Mesothelial cell of epicardium (in vitro differentiated cells): ENCODE results near the gene ANKRD1. TPM values are rescaled to one million over a fixed set of nuclear protein-coding genes. Genes with fewer than 3 reads are reported as not detected.

Experiments used
- DNase-seq, 2 experiments: peaks; one replicate each; pipeline ENCODE4 v3.0.0; 2021; ENCODE audit warnings: low spot score in 2 of 2; ENCODE audit not compliant: unreplicated experiment in 2 of 2
- H3K27ac Mint-ChIP-seq: 2 replicates; pipeline ENCODE4 v1.8.0; 2021; ENCODE audit warnings: mixed read lengths
- H3K27me3 Mint-ChIP-seq: 2 replicates; pipeline ENCODE4 v1.8.0; 2021; ENCODE audit warnings: low read depth, mixed read lengths
- H3K36me3 Mint-ChIP-seq: 2 replicates; pipeline ENCODE4 v1.8.0; 2021; ENCODE audit warnings: mixed read lengths
- H3K4me1 Mint-ChIP-seq: 2 replicates; pipeline ENCODE4 v1.8.0; 2021; ENCODE audit warnings: mixed read lengths
- H3K4me3 Mint-ChIP-seq: 2 replicates; pipeline ENCODE4 v1.8.0; 2021; ENCODE audit warnings: mild to moderate bottlenecking, moderate library complexity, mixed read lengths
- H3K9me3 Mint-ChIP-seq: 2 replicates; pipeline ENCODE4 v1.8.0; 2021; ENCODE audit warnings: mixed read lengths
- CTCF ChIP-seq: fragments of 200-600 bp; sonication (generic); IDR thresholded peaks from one replicate; pipeline ENCODE4 v1.5.0; 2021; ENCODE audit warnings: antibody characterized with exemption; ENCODE audit not compliant: unreplicated experiment
- total RNA-seq: library from RNA; stranded (reverse); gene quantifications from 3 replicates; pipeline ENCODE4 v1.2.1, GENCODE V29; 2021

Gene ANKRD1
- 5.1 to 5.2 TPM (median 5.2 TPM) in 3 replicates for total RNA-seq

- H3K27me3 Mint-ChIP-seq, result no peaks in the 10 kb centered on the region
- H3K36me3 Mint-ChIP-seq, result no peaks in the 10 kb centered on the region
- DNase-seq, result no peak
- H3K4me3 Mint-ChIP-seq, result peak within 1 kb of the TSS; percentile 39
- peaks cover 43% of the 10 kb centered on the region for H3K4me1 Mint-ChIP-seq
- no peak for TF ChIP-seq CTCF
- no peaks in the 10 kb centered on the region for H3K9me3 Mint-ChIP-seq
- H3K27ac Mint-ChIP-seq, result peak within 1 kb of the TSS; percentile 95
These were observed at the start of gene ANKRD1 for GRCh38 chr10:90920986-90921666. Gene ANKRD1 (minus strand): TSS chr10:90921087. CDS start chr10:90921027, 60 bp downstream.

GRCh38 chr10:90969947-90970673, 49.2 kb upstream of the ANKRD1 start:
- no peak for TF ChIP-seq CTCF
- H3K9me3 Mint-ChIP-seq, result peaks cover 7% of the 10 kb centered on the region
- no peak for DNase-seq
- no peaks in the 10 kb centered on the region for H3K36me3 Mint-ChIP-seq
- no peak overlapping the region for H3K4me3 Mint-ChIP-seq
- H3K4me1 Mint-ChIP-seq, result peaks cover 9% of the 10 kb centered on the region
- no peak overlapping the region for H3K27ac Mint-ChIP-seq
- H3K27me3 Mint-ChIP-seq, result no peaks in the 10 kb centered on the region

- DNase-seq, result no peak
- no peak overlapping the region for H3K4me3 Mint-ChIP-seq
- H3K27ac Mint-ChIP-seq, result no peak overlapping the region
- no peaks in the 10 kb centered on the region for H3K36me3 Mint-ChIP-seq
- H3K27me3 Mint-ChIP-seq, result no peaks in the 10 kb centered on the region
- H3K4me1 Mint-ChIP-seq, result peaks cover 9% of the 10 kb centered on the region
- TF ChIP-seq CTCF, result no peak
- peaks cover 3% of the 10 kb centered on the region for H3K9me3 Mint-ChIP-seq
These were observed 48.2 kb upstream of the ANKRD1 start for GRCh38 chr10:90969121-90969534.

GRCh38 chr10:90968328-90969081, 47.6 kb upstream of the ANKRD1 start:
- no peaks in the 10 kb centered on the region for H3K36me3 Mint-ChIP-seq
- no peak overlapping the region for H3K4me3 Mint-ChIP-seq
- DNase-seq, result no peak
- peaks cover 9% of the 10 kb centered on the region for H3K4me1 Mint-ChIP-seq
- H3K27me3 Mint-ChIP-seq, result no peaks in the 10 kb centered on the region
- no peak overlapping the region for H3K27ac Mint-ChIP-seq
- peaks cover 3% of the 10 kb centered on the region for H3K9me3 Mint-ChIP-seq
- no peak for TF ChIP-seq CTCF

GRCh38 chr10:90967865-90968264, 47.0 kb upstream of the ANKRD1 start:
- Mint-ChIP-seq H3K9me3 (peaks cover 3% of the 10 kb centered on the region), H3K4me1 (peaks cover 9% of the 10 kb centered on the region), H3K27me3 (no peaks in the 10 kb centered on the region), H3K36me3 (no peaks in the 10 kb centered on the region), H3K27ac (no peak overlapping the region), H3K4me3 (no peak overlapping the region)
- no peak for DNase-seq
- no peak for TF ChIP-seq CTCF
